HUDEP-2 (cell line): ENCODE measurements around the gene FHDC1.
"Not testable (repeated sequence)": the region's sequence is repeated elsewhere in the genome, so short reads cannot be mapped to it uniquely, and the experiment has no call there.

ENCODE experiments used
- DNase-seq, 76 experiments: peaks; one replicate each; lab custom pipeline; 2025; ENCODE audit not compliant: unreplicated experiment in 76 of 76; lab: John Stamatoyannopoulos, UW

Gene FHDC1

GRCh38 chr4:152935631-152936445 lies at the start of gene FHDC1:
Gene FHDC1, plus strand, starts transcription at chr4:152936323. Its CDS starts 6,735 bp downstream, at chr4:152943058.
- DNase-seq: peak in 33 of 76 experiments; percentile 8 to 49 (median 27)

- DNase-seq: no peak
These were observed 48.1 kb upstream of the FHDC1 start for GRCh38 chr4:152887981-152888380.

- DNase-seq: no peak
These were observed 43.1 kb upstream of the FHDC1 start for GRCh38 chr4:152892974-152893373.

GRCh38 chr4:152894673-152895072 lies 41.5 kb upstream of the FHDC1 start:
- no peak for DNase-seq

GRCh38 chr4:152896811-152897210 lies 39.3 kb upstream of the FHDC1 start:
- no peak for DNase-seq

- not testable (repeated sequence) for DNase-seq
These were observed 38.0 kb upstream of the FHDC1 start for GRCh38 chr4:152898133-152898532.

GRCh38 chr4:152898606-152899005 lies 37.5 kb upstream of the FHDC1 start:
- no peak for DNase-seq

GRCh38 chr4:152900395-152900794 lies 35.7 kb upstream of the FHDC1 start:
- DNase-seq: no peak

- DNase-seq: no peak
These were observed 34.9 kb upstream of the FHDC1 start for GRCh38 chr4:152901205-152901604.

- no peak for DNase-seq
These were observed 32.5 kb upstream of the FHDC1 start for GRCh38 chr4:152903658-152904057.

- DNase-seq: no peak
These were observed 26.2 kb upstream of the FHDC1 start for GRCh38 chr4:152909901-152910300.

- no peak for DNase-seq
These were observed 25.6 kb upstream of the FHDC1 start for GRCh38 chr4:152910521-152910920.

- DNase-seq: no peak
These were observed 18.4 kb upstream of the FHDC1 start for GRCh38 chr4:152917543-152918395.

- DNase-seq: no peak
These were observed 16.3 kb upstream of the FHDC1 start for GRCh38 chr4:152919826-152920225.

GRCh38 chr4:152920768-152921167 lies 15.4 kb upstream of the FHDC1 start:
- DNase-seq: peak in 5 of 76 experiments; percentile 1 to 11 (median 6)

- DNase-seq: no peak
These were observed 14.8 kb upstream of the FHDC1 start for GRCh38 chr4:152921284-152921683.

- DNase-seq: no peak
These were observed 10.3 kb upstream of the FHDC1 start for GRCh38 chr4:152925851-152926250.

GRCh38 chr4:152926959-152927358 lies 9.2 kb upstream of the FHDC1 start:
- DNase-seq: no peak

GRCh38 chr4:152927737-152928136 lies 8.4 kb upstream of the FHDC1 start:
- no peak for DNase-seq

GRCh38 chr4:152928286-152928685 lies 7.8 kb upstream of the FHDC1 start:
- no peak for DNase-seq

GRCh38 chr4:152929888-152930287 lies 6.2 kb upstream of the FHDC1 start:
- no peak for DNase-seq

- peak in 73 of 76 experiments; percentile 2 to 75 (median 39) for DNase-seq
These were observed 980 bp upstream of the FHDC1 start for GRCh38 chr4:152935143-152935542.
